ENCODE results near the gene LNPK.

DNA sequence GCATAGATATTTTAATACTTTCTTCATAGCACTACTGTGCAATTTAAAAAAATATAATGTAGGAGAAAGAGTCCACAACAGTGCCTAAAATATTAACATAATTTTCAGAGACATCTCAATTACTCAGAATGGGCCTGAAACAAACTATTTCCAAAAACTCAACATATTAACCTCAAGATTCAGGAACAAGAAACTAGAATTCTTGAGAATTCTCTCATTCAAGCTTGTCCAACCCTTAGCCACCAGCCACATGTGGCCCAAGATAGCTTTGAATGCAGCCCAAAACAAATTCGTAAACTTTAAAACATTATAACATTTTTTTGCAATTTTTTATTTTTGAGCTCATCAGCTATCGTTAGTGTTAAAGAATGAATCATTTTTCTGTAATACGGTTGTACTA lies 35.2 kb downstream of the LNPK start:
- TF ChIP-seq, protein P1, sequence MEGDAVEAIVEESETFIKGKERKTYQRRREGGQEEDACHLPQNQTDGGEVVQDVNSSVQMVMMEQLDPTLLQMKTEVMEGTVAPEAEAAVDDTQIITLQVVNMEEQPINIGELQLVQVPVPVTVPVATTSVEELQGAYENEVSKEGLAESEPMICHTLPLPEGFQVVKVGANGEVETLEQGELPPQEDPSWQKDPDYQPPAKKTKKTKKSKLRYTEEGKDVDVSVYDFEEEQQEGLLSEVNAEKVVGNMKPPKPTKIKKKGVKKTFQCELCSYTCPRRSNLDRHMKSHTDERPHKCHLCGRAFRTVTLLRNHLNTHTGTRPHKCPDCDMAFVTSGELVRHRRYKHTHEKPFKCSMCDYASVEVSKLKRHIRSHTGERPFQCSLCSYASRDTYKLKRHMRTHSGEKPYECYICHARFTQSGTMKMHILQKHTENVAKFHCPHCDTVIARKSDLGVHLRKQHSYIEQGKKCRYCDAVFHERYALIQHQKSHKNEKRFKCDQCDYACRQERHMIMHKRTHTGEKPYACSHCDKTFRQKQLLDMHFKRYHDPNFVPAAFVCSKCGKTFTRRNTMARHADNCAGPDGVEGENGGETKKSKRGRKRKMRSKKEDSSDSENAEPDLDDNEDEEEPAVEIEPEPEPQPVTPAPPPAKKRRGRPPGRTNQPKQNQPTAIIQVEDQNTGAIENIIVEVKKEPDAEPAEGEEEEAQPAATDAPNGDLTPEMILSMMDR (conservative IDR thresholded peaks at IDR 0.05; ENCODE audit: low read depth, low read length), result no peak
- TF ChIP-seq POLR2A (IDR thresholded peaks at IDR 0.05; ENCODE audit: low read depth, low read length) (no peak), MAZ (IDR thresholded peaks at IDR 0.05; ENCODE audit: borderline replicate concordance, low read depth, low read length) (no peak), MXI1 (IDR thresholded peaks at IDR 0.05; ENCODE audit: borderline replicate concordance, low read depth, low read length) (no peak), RCOR1 (IDR thresholded peaks at IDR 0.05; ENCODE audit: insufficient replicate concordance, low read length) (no peak), BHLHE40 (IDR thresholded peaks at IDR 0.05; ENCODE audit: low read depth, low read length) (no peak), RAD21 (IDR thresholded peaks at IDR 0.05; ENCODE audit: low read length) (no peak)
- TF ChIP-seq, protein P2, sequence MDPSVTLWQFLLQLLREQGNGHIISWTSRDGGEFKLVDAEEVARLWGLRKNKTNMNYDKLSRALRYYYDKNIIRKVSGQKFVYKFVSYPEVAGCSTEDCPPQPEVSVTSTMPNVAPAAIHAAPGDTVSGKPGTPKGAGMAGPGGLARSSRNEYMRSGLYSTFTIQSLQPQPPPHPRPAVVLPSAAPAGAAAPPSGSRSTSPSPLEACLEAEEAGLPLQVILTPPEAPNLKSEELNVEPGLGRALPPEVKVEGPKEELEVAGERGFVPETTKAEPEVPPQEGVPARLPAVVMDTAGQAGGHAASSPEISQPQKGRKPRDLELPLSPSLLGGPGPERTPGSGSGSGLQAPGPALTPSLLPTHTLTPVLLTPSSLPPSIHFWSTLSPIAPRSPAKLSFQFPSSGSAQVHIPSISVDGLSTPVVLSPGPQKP (IDR thresholded peaks at IDR 0.05; ENCODE audit: borderline replicate concordance, low read depth, low read length), result no peak
